ENCODE measurements around the gene MEIS1.

Gene MEIS1

GRCh38 chr2:66607152-66607551 is 172.2 kb downstream of the MEIS1 start:
- no peaks in the 10 kb centered on the region for H3K36me3 ChIP-seq (replicated peaks in 1 of 2; ENCODE audit: control insufficient read depth in 2 of 2, insufficient read depth in 2 of 2, low read length in 2 of 2)
- no peak overlapping the region for H3K9ac ChIP-seq (ENCODE audit: low read depth, low read length, poor library complexity)
- peaks cover 0 to 4% of the 10 kb centered on the region in 2 donors for H3K4me1 ChIP-seq (ENCODE audit: control insufficient read depth in 2 of 2, insufficient read depth in 1 of 2, low read depth in 1 of 2, low read length in 2 of 2)
- no peaks in the 10 kb centered on the region for H3K79me1 ChIP-seq (ENCODE audit: low read depth, low read length)
- H4K8ac ChIP-seq (ENCODE audit: low read depth, low read length), result no peak overlapping the region
- no peak overlapping the region for H2AK5ac ChIP-seq (ENCODE audit: low read depth, low read length)
- no peaks in the 10 kb centered on the region for H3K9me3 ChIP-seq (replicated peaks in 1 of 2; ENCODE audit: control insufficient read depth in 2 of 2, insufficient read depth in 1 of 2, low read depth in 1 of 2, low read length in 2 of 2)
- WGBS, 2 donors (ENCODE audit: extremely low coverage in 2 of 2, insufficient read length in 2 of 2, insufficient replicate concordance in 1 of 2), result no CpG with 5 or more reads among the region's 4 CpGs
- H2BK12ac ChIP-seq (ENCODE audit: low read length), result no peak overlapping the region
- no peak overlapping the region for H2AFZ ChIP-seq (ENCODE audit: low read length)
- no peak overlapping the region for H2BK15ac ChIP-seq (ENCODE audit: low read length)
- no peak overlapping the region for H2BK5ac ChIP-seq (ENCODE audit: low read length)
- H3K4ac ChIP-seq (ENCODE audit: low read length), result no peak overlapping the region
- no peak overlapping the region for H3K18ac ChIP-seq (ENCODE audit: low read length)
- H3K4me3 ChIP-seq (ENCODE audit: low read length in 2 of 2), result no peak overlapping the region
- H4K91ac ChIP-seq (ENCODE audit: low read depth, low read length, poor library complexity), result no peak overlapping the region
- peaks cover 0 to 2% (median 0%) of the 10 kb centered on the region in 3 experiments for H3K27me3 ChIP-seq (ENCODE audit: control insufficient read depth in 3 of 3, insufficient read depth in 3 of 3, low read depth in 1 of 3, low read length in 3 of 3)
- DNase-seq (ENCODE audit: low spot score), result no peak
- H3K4me2 ChIP-seq (ENCODE audit: insufficient read depth, low read length, poor library complexity, severe bottlenecking), result no peak overlapping the region
- no peak overlapping the region for H3K23ac ChIP-seq (ENCODE audit: low read depth, low read length, poor library complexity)
- H3K27ac ChIP-seq (replicated peaks; ENCODE audit: low read length), result no peak overlapping the region
- H2BK120ac ChIP-seq (ENCODE audit: low read depth, low read length), result no peak overlapping the region
- H3K14ac ChIP-seq (ENCODE audit: low read length), result no peak overlapping the region

Measured in neuronal stem cell (in vitro differentiated cells).